HG02973 (cell line): ENCODE results near the gene TEC.
"Not testable (repeated sequence)": the region's sequence is repeated elsewhere in the genome, so short reads cannot be mapped to it uniquely, and the experiment has no call there.

Source experiments
- ATAC-seq: cut with Tn5 transposase; IDR thresholded peaks from one replicate; pipeline ENCODE4 v1.9.1; 2021; ENCODE audit warnings: moderate library complexity; ENCODE audit not compliant: unreplicated experiment

Gene TEC

DNA sequence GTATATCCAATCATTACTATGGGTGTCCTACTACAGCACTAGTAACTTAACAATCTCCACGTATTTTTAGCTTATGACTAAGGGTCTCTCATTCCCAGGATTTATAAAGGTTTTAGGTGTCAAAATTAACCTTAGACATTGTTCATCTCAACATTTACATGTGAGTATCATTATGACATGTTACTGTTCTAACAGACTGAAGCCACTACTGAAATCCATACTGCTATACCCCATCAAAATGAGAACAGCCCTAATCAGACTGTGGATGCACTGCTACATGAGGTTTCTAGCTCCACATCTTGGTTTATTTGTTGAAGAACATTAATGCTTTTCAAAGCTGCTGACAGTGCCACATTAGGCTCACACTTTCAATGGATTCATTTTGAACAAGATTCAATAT is 100.0 kb downstream of the TEC start:
- no peak for ATAC-seq

DNA sequence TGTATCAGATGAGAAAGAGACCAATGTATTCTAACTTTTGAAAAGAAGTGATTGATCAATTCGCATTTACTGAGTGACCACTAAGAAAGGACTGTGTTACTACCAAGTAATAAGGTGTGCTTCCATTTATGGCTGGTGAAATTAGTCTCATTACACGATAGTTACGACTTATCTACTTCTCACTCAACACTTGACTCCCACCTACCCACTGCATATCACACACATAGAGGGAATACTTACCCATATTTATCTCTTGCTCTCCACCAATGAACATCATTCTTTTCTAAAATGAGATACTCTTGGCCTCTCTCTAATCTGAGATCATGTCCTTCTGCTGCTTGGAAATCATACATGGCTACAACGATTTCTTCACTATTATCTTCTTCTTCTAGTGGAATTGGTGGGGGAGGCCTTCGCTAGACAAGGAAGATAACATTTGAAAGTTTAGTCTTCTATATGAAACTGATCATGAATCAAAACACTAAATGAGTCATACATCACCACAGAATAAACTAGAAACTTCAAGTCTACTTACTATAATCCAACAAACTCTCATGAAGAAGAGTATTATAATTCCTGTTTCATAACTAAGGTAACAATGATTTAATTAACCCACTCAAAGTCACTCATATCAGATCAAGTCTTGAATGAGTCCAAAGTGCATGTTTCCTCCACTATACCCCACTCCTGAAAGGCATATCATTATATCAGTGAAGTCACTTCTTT is 101.9 kb downstream of the TEC start:
- ATAC-seq, result no peak

DNA sequence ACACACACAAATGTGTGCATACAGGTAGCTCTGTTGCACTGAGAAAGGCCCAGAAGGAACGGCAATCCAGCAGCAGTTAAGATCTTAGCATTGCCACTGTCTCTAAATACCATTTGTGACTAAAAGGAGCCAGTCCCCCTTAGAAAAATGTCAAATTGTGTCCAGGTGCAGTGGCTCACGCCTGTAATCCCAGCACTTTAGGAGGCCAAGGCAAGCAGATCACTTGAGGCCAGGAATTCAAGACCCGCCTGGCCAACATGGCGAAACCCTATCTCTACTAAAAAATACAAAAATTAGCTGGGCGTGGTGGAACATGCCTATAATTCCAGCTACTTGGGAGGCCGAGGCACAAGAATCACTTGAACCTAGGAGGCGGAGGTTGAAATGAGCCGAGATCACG is 105.1 kb downstream of the TEC start:
- ATAC-seq, result not testable (repeated sequence)

DNA sequence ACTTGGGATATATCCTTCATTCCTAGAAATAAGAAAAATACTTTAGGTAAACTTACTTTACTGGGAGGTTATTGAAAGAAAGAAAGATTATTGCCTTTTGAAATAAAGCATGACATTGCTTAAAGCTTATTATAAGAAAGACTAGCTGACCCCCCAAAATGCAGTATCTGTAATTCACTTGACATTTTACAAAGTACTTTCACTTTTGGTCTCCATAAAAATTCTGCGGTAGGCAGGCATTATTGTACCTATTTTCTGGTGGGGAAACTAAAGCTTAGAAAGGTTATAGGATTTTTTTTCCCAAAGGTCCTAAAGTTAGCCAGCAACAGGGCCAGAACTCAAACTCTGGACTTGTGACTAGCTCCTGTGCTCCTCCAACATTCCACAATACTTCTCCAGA is 105.9 kb downstream of the TEC start:
- ATAC-seq, result no peak

DNA sequence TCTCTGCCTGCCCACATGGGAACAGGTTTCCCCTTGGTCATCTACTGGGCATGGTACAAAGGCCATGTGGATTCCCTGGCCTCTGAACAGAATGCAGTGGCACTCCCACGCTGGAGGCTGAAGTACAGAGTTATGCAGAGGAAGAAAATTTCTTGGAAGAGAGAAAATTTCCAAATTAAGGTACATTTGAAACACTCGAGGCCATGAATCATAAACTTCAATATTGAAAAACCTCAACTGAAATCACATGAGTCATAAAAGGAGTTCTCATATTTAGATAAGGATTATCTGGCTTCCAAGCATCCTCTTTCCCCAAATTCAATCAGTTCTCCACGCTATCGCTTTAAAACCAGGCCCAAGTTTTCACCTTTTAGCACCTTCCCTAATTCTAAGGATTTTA is 107.5 kb downstream of the TEC start:
- no peak for ATAC-seq

DNA sequence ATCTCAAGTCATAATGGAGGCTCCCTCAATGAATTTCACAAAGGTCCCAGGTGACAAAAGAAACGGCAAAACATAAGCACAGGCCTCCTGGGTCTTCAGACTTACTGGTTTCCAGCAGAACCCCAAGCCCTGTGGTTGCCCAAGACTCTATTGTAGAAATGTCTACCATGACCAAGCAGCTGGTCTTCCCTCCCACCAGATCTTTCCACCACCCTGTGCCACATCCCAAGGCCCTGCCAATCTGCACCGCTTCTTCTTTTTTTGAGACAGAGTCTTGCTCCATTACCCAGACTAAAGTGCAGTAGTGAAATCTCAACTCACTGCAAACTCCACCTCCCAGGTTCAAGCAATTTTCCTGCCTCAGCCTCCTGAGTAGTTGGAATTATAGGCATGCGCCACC is 112.4 kb downstream of the TEC start:
- ATAC-seq, result no peak

DNA sequence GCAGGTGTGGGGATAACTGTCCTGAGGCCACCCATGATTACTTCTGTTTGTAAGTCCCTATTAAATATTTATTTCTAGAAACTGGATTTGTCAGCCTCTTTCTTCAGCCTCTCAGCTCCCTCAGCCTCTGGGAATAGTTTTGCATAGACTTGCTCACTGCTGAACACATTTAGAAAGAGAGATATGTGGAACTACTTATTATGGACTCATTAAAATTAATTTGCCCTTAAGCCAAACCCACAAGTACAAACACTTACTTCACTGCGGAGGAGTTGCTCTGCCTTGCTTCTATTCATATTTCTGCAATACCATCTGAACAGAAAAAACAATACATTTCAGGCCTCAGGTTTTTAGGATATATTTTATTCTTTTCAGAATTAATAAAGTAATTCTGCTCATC is 113.2 kb downstream of the TEC start:
- no peak for ATAC-seq

DNA sequence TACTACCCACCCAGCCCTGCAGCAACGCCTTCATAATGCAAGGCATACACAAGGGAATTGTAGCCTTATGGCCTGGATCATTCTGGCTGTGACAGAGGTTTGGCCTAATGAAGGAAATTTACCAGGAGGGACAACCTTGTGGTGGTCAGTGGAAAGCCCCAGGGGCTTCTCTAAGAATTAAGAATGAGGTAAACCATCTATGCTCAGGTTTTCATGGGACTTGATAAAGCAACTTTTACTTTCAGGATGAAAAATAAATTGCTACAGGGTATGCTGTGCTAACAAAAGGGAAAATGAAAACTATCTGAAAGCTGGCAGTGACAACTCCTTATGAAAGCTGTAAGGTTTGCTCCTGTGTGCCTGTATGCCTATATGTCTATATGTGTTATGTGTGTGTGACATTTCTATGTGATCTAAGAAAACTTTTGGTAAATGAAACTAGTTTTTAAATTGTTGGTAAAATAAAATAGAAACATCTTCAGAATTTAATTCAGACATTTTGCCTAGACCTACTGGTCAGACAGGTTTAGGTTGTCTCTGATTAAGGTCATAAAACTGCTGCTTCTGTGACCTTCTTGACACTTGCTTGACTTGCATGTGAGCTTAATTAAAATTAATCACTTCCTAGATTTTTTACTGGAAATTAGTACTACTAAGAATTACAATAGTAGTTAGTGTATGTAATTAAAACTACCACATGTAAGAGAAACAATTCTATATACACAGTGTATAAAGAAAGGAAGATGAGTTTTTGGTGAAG is 115.7 kb downstream of the TEC start:
- ATAC-seq, result peak; percentile 69

DNA sequence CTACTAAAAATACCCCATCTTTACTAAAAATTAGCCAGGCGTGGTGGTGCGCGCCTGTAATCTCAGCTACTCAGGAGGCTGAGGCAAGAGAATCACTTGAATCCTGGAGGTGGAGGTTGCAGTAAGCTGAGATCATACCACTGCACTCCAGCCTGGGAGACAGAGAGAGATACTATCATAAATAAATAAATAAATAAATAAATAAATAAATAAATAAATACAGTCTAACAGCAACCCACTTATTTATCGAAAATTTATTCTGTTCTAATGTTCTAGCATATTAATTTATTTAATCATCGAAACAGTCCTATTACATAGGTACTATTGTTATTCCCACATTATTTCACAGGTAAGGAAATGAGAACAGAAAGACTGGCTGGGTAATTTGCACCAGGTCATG is 117.4 kb downstream of the TEC start:
- ATAC-seq, result no peak

DNA sequence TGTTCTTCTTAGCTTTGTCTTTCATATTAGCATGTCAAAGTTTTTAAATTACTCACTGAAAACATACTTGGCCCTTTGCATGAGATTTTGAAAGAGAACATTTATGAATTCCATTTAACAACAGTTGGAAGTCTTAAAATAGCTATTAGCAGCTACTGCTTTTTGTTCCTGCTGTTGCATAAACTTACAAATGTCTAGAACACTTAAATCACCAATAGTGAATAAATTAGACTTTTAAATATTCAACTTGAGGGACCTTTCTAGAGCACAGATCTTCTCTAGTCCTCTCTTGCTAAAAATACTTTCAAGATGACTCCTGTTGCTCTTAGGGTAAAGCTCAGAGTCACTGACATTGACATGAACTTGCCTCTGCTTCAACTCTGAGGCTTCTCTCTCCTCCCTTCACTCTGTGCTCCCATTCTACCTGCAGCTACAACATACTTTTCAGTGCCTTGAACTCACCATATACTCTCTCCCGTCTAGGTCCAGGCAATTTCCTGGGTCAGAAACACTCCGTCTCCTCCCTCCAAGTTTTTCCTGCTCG is 119.7 kb downstream of the TEC start:
- no peak for ATAC-seq

DNA sequence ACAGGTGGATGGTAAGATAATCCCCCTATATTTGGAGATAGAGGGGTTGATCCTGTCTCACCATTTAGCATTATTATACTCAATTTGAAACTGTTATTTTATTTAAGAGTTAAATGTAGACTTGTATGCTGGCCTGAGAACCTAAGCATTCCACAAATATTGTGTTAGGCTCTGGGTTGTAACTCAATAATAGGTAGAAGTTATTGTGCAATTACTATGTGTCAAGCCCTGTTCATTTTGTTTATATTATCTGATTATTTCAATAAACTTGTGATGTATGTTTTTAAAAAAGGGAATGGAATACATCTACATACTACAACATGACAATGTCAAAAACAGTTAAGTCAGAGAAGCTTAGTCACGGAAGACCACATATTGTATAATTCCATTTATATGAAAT is 122.0 kb downstream of the TEC start:
- no peak for ATAC-seq

DNA sequence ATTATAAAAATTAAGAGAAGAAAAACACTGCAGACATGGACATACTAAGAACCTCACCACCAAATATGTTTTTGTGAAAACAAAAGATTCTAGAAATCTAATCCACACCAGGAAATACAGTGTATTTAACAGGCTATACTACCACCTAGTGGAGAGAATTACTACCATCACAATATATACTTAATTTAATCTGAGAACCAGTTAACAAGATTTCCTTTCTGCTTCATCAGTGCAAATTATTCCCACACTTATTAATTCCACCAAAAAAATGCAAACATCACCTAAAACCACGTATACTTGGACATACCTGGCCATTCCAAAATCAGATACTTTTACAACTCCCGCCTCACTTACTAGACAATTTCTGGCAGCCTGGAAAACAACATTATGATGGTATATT is 128.6 kb downstream of the TEC start:
- ATAC-seq, result no peak

DNA sequence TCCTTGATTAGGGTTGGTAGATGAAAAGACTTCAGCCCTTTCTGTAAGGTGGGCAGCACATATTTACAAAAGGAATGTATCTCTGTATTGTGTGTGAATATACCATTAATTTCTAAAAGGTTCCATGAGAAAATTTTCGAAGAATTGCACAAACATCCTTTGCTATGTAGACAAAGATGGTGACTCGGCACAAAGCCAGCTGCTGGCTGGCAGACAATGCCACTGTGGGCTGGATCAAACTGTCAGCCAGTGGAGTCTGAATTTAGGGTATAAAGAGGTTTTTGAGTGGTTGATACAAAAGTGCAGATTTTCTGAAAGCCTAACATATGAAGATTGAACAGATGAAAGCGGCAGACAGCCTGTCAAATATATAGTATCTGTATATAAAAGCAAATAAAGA is 129.9 kb downstream of the TEC start:
- no peak for ATAC-seq

DNA sequence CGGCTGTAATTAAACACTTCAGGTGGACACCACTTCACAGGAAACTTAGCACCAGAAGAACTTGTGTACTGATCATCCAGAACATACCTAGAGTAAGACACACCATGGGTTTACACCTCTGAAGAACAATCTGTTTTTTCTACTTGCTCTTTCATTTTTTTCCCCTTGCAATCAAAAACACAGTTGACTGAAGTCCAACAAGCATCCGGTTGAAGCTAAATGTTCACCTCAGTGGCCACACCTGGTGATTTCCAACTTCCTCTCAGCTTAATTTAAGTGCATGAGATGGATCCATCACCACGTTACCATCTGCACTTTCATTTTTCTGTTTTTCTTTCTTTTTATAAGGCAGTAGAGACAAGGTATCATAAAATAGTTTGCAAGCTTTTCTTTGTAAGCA is 130.7 kb downstream of the TEC start:
- ATAC-seq, result peak; percentile 75

DNA sequence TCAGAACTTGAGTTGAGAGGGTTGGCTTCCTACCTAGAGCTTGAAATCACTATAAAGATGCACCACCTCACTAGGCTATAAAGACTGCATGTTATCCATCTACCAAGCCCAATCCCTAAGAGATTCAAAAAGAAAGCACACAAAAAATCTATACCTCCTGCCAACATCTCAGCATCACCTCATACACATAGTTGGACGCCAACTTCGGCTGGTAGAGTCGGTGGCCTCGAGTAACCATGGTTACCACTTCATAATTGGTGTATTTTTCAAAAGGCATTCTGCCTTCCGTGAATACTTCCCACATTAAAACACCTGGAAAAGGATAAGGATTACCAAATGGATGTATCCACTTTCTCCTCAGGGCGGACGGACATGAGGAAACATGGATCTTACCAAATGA is 131.1 kb downstream of the TEC start:
- no peak for ATAC-seq

DNA sequence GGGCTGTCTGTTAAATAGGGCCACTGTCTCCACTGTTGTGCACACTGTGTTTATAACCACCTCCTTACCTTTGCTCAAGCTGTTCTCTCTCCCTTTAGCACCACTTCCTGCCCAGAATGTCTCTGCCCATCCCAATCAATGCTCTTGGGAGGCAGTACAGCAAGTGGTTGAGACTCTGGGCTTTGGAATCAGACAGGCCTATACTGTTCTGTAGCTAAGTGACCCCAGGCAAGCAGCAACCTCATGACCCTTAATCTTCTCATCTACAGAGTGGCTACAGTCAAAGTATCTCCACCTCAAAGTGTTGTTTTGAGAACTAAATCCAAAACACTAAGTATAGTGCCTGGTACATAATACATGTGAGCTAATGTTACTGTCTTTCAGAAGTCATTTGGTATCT is 131.8 kb downstream of the TEC start:
- ATAC-seq, result no peak

DNA sequence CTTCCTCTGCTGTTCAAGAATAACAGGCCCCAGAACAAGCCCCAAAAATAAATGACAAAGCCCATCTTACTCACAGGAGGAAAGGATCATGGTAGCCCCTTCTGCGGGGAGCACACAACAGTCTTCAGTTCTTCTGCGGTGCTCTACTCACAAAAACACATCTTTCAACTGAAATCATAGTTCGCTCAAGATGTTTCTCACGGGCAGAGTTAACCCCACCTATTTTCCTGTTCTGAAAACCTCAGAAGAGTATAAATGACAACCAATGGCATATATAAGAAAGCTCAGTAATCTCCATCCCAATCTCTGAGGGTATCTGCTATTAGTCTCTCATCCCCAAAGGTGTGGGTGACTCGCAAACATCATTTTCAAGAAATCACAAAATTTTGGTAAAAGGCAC is 135.6 kb downstream of the TEC start, which contains the start of gene TXK:
TSS of gene TXK (minus strand) at position 170 of the 400 bp plus-strand sequence. CDS start at position 90, 80 bp downstream.
- no peak for ATAC-seq

DNA sequence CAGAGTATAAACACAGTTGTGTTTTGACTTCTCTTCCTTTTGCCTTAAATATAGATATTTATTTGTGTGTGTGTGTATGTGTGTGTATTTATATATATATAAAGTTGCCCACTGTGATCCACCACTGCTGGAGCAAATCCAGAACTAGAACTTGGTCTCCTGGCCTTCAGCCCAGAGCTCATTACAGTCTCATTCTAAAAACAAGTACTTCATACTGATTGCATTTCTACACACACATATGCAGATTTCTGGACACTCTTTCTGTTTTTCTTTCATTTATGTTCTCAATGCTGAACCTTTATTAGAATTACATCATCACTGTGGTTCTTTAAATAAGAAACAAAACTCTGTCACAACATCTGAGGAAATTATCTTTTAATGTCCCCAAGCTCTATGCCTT is 136.0 kb downstream of the TEC start:
- ATAC-seq, result no peak

DNA sequence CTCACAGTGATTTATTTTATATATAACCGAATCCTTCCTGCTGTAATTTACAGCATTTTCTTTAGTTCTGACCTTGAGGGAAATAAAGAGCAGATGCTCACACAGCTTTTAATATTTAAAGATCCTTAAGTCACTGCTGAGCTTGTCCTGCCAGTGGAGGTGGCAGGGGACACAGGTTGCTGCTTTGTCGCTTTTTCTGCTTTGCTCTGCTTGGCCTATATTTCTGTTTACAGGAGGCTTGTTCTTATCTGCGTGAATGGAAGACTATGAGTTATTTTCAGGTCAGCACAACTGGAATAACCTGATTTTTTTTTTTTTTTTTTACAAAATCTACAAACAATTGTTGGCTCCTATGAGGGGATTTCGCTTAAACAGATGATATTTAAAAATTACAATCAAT is 137.9 kb downstream of the TEC start:
- ATAC-seq, result no peak

DNA sequence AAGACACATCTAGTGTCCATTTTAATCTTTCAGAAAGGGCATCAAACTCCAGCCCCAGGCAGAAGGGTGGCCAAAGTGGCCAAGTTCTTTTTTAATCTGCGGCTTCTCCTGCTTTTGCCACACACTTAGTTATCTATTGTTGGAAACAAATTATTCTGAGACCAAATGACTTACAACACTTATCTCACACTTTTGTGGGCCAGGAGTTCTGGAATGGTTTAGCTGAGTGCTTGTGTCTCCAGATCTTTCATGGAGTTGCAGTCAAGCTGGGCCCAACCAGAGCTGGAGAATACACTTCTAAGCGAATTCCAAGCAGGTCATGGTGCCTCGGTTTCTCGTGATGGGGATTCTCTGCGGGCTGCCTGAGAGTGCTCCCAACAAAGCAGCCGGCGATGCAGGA is 139.5 kb downstream of the TEC start:
- ATAC-seq, result no peak

DNA sequence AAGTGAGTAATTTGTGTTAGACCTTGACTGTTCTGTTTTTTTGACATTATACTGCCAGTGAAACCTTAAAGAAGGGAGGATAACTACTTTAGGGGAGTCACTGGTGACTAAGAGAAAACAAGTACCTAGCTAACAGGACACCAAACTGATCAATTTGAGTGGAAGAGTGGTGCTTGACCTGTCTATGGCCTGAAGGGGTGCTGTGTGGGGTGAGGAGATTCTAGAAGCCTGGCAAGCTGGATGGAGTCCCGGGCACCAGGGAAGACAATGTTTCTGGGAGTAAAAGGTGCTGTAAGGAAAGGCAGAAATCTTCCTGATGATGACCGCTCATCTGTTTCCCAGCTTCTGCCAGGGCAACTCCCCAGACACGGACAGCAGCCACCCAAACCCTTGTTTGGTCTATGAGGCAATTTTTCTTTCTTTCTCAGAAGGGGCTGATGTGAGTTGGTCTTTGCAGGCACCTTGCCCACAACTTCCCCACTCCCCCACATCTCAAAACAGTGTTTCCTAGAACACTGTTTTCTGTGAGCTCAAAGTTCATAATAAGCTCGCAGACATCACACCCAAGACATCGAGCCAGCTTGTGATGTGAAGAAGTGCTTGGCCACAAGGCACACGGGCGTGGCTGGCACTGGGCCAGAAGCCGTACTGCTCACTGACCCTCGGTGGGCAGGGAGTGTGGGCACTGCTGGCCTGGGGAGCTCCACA is 140.2 kb downstream of the TEC start:
- ATAC-seq, result no peak
